GM19395 (cell line): ENCODE data around the gene SCOC.
A peak's percentile ranks its signal among the peaks of the same experiment; 100 is the strongest.
"Not testable (repeated sequence)": the region's sequence is repeated elsewhere in the genome, so short reads cannot be mapped to it uniquely, and the experiment has no call there.

Experiments used
- ATAC-seq: cut with Tn5 transposase; IDR thresholded peaks from one replicate; pipeline ENCODE4 v1.9.1; 2021; ENCODE audit warnings: mild to moderate bottlenecking, moderate library complexity; ENCODE audit not compliant: unreplicated experiment

Gene SCOC

GRCh38 chr4:140359562-140360427 is 13.7 kb upstream of the SCOC start:
- ATAC-seq: peak; percentile 99

- ATAC-seq: no peak
These were observed 12.3 kb upstream of the SCOC start for GRCh38 chr4:140361099-140361498.

- no peak for ATAC-seq
These were observed 10.4 kb upstream of the SCOC start for GRCh38 chr4:140363051-140363450.

GRCh38 chr4:140363558-140363957 is 9.9 kb upstream of the SCOC start:
- no peak for ATAC-seq

- no peak for ATAC-seq
These were observed 5.7 kb upstream of the SCOC start for GRCh38 chr4:140367738-140368137.

- no peak for ATAC-seq
These were observed 4.8 kb upstream of the SCOC start for GRCh38 chr4:140368686-140369085.

- ATAC-seq: peak; percentile 70
These were observed 607 bp upstream of the SCOC start for GRCh38 chr4:140372751-140373327.

- no peak for ATAC-seq
These were observed 658 bp downstream of the SCOC start for GRCh38 chr4:140374130-140374477.

GRCh38 chr4:140382732-140383131 is 9.3 kb downstream of the SCOC start:
- no peak for ATAC-seq

GRCh38 chr4:140388015-140388414 is 14.6 kb downstream of the SCOC start:
- ATAC-seq: no peak

- no peak for ATAC-seq
These were observed 22.2 kb downstream of the SCOC start for GRCh38 chr4:140395668-140396067.

GRCh38 chr4:140400111-140400510 is 26.7 kb downstream of the SCOC start:
- no peak for ATAC-seq

- ATAC-seq: no peak
These were observed 32.8 kb downstream of the SCOC start for GRCh38 chr4:140406292-140406691.

- no peak for ATAC-seq
These were observed 35.5 kb downstream of the SCOC start for GRCh38 chr4:140408974-140409373.

- not testable (repeated sequence) for ATAC-seq
These were observed 39.9 kb downstream of the SCOC start for GRCh38 chr4:140413130-140413969.

- no peak for ATAC-seq
These were observed 49.7 kb downstream of the SCOC start for GRCh38 chr4:140423106-140423505.

GRCh38 chr4:140426610-140427105 is 53.2 kb downstream of the SCOC start:
- ATAC-seq: peak; percentile 22

- ATAC-seq: peak; percentile 91
These were observed 53.9 kb downstream of the SCOC start, which contains the start of gene CLGN for GRCh38 chr4:140427106-140427918. TSS of gene CLGN (minus strand) at chr4:140427648. CDS start at chr4:140413078, 14,570 bp downstream.

GRCh38 chr4:140427919-140428471 is 54.5 kb downstream of the SCOC start:
- no peak for ATAC-seq
